GM18517 (cell line): ENCODE results near the gene RPL35.
A peak's percentile ranks its signal among the peaks of the same experiment; 100 is the strongest.
"Not testable (repeated sequence)": the region's sequence is repeated elsewhere in the genome, so short reads cannot be mapped to it uniquely, and the experiment has no call there.

Experiments used
- ATAC-seq: cut with Tn5 transposase; IDR thresholded peaks from one replicate; pipeline ENCODE4 v1.9.1; 2021; ENCODE audit warnings: mild to moderate bottlenecking, moderate library complexity; ENCODE audit not compliant: unreplicated experiment

The RPL35 gene

DNA sequence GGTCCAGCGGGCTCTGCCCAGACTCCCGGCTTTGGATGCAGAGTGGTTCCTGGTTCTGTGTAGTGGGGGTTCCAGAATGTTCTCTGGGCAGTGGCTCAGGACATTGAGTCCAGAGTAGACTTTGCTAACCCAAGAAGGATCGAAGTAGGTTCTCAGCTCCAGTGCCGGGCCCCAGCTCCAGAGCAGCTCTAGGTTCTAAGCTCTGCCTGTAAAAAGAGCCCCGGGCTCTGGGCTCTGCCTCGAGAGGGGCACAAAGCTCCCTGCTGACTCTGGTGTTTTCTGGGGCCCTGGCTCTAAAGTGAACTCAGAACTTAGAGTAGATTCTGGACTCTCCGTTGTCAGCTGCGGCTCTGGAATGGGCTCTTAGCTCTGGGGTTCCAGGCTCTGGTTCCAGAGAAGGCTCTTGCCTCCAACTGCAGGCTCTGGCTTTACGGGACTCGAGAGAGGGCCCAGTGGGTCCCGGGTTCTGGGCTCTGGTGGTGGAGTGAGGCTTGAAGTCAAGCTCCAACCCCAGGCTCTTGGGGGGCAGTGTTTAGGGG, 8.1 kb downstream of the RPL35 start:
- no peak for ATAC-seq

DNA sequence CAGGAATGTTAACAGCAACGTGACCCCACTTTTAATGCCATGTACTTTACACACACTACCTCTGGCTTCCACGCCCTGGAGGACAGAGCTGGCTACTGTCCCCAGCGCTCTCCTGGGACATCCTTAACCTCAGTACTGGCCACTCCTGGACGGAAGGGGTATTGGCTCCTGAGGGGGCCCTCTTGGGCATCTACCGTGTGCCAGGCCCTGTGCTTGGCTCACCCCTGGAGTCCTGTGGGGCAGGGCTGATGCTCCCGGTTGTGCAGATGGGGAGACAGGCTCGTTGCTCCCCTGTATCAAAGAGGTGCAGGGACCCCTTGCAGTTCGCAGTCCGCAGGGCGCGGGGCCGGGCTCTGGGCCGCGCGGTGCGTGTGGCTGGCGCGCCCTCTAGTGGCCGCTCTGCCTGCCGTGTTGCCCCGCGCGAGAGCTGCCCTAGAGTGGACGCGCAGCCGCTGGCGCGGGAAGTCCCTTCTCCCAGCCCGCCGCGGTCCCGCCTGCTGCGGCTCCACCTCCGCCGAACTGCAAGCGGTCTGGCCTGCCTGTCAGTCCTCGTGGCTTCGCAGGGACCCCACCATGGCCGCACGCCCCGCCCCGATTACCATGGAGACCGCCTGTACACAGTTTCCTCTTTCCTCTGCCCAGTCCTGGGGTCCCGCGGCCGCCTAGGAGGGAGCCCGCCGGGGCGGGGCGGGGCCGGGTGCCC, 8.8 kb downstream of the RPL35 start, which contains the start of gene WDR38:
Gene WDR38, plus strand, starts transcription at position 632 of the 703 bp plus-strand sequence. CDS start 72 bp downstream, outside the sequence.
- peak; percentile 61 for ATAC-seq

DNA sequence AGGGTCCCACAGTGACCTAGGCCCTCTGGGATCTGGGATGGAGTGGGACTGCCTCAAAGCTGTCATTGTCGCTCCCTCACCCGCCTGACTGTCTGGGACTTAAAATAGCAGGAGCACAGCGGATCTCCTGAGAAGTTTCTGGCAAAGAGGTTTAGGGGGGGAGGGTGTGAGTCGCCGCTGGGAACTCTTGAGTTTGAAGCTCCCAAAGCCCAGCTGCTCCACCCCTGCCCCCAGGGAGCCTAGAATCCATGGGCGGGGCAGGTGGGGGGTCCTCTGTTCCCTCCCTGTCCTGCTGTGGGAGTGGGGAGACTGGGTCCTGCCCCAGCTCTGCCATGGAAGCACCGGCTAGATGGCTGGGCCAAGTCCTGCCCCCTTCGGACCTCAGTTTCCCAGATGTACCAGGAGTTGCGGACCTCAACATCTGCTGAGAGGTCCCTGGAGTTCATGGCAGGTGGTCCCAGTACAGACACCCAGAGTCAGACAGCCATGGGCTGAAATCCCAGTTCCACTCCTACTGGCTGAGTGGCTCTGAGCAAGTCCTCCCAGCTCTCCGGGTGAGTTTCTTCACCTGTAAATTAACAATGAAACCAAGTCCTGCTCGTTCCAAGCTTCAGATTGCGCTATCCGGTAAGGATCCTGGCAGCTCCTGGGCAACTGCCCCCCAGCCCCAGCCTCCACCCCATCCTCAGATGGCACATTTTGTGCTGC, 9.5 kb downstream of the RPL35 start:
- no peak for ATAC-seq

DNA sequence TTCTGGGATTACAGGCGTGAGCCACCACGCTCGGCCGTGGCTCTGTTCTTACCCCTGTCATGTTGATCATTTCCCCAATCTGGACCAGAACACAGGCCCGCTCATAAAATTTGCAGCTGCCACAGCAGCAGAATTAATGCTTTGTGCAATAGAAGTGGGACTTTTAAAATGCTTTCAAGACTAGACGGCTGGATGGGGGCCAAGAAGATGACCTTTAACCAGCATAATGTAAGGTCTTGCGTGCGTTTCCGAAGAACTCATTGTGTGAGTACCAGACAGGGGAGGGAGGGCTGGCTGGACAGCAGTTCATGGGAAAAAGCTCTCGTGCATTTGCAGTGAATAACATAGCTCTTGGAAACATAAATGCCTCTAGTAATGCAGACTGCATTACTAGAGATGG, 12.0 kb downstream of the RPL35 start:
- no peak for ATAC-seq

- ATAC-seq: no peak
Observed at GRCh38 chr9:124846969-124847368, 14.8 kb downstream of the RPL35 start.

DNA sequence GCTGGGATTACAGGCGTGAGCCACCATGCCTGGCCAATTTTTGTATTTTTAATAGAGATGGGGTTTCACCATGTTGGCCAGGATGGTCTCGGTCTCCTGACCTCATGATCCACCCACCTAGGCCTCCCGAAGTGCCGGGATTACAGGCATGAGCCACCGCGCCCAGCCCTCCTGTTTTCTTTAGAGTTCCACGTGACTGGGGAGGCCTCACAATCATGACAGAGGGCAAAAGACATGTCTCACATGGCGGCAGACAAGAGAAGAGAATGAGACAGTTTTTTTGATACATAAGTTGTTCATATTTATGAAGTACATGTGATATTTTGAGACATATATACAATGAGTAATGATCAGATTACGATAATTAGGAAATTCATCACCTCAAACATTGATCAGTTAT, 15.3 kb downstream of the RPL35 start:
- ATAC-seq: not testable (repeated sequence)

GRCh38 chr9:124844291-124844690, 17.5 kb downstream of the RPL35 start:
- ATAC-seq: no peak

GRCh38 chr9:124843456-124844034, 18.2 kb downstream of the RPL35 start:
- no peak for ATAC-seq

GRCh38 chr9:124841075-124841821, 20.5 kb downstream of the RPL35 start:
- ATAC-seq: no peak

DNA sequence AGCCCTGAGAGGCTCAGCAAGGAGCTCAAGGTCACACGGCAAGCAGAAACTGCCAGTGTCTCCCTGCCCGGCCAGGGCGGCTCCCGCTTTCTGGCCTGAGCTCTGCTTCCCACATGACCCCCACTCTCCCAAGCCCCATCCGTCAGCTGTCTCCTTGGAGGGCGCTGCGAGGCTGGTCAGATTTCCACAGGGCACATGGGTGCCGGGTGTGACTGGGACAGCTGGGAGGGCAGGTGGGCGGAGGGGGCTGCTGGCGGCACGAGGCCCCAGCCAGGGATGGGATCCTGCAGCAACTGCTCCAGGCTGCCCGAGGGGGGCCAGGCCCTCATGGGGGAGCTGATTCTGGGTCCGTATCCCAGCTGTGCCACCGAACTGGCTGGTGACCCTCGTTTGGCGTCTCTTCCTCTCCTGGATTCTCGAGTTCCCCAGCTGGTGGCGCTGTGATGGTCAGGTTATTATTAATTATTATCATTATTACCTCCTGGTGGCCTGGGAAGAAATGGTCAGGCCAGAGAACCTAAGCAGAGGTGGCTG, 21.4 kb downstream of the RPL35 start:
- no peak for ATAC-seq

DNA sequence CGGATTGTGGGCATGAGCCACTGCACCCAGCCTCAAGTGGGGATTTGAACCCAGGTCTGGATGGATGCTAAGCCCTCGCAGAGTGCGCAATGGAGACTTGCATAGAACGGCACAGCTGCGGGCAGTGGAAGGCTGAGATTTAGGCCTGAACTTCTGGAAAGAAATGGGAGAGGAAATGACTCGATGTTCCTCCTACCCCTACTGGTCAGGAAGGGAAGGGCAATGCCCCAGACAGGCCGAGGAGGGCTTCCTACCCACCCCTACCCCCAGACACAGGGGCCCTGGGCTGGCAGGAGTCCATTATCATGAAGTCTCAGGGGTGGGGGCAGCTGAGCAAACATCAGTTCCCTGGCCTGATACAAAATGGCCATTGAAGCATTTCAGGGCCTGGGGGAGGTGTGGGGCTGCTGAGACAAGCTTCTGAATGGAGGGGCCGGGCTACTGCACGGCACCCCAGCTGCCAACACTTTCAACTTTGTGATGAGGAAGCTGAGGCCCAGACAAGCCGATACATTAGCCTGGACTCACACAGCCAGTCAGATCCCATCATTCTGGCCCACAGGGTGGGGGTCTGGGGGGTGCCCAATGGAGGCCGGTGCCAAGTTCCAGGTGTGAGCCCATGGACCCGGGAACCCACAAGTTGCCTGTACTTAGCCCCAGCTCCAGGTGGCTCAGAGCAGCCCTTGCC, 22.0 kb downstream of the RPL35 start:
- no peak for ATAC-seq

DNA sequence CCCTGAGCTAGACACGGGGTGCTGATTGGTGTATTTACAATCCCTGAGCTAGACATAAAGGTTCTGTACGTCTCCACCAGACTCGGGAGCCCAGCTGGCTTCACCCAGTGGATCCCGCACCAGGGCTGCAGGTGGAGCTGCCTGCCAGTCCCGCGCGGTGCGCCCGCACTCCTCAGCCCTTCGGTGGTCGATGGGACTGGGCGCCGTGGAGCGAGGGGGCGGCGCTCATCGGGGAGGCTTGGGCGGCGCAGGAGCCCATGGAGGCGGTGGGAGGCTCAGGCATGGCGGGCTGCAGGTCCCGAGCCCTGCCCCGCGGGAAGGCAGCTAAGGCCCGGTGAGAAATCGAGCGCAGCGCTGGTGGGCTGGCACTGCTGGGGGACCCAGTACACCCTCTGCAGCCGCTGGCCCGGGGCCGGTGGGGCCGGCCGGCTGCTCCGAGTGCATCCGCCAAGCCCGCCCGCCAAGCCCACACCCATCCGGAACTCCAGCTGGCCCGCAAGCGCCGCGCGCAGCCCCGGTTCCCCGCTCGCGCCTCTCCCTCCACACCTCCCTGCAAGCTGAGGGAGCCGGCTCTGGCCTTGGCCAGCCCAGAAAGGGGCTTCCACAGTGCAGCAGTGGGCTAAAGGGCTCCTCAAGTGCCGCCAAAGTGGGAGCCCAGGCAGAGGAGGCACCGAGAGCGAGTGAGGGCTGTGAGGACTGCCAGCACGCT, 23.0 kb downstream of the RPL35 start:
- ATAC-seq: not testable (repeated sequence)

DNA sequence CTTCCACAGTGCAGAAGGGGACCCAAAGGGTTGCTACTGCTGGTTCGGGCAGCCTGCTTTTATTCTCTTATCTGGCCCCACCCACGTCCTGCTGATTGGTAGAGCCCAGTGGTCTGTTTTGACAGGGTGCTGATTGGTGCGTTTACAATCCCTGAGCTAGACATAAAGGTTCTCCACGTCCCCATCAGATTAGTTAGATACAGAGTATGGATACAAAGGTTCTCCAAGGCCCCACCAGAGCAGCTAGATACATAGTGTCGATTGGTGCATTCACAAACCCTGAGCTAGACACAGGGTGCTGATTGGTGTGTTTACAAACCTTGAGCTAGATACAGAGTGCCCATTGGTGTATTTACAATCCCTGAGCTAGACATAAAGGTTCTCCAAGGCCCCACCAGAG, 23.6 kb downstream of the RPL35 start:
- ATAC-seq: not testable (repeated sequence)

DNA sequence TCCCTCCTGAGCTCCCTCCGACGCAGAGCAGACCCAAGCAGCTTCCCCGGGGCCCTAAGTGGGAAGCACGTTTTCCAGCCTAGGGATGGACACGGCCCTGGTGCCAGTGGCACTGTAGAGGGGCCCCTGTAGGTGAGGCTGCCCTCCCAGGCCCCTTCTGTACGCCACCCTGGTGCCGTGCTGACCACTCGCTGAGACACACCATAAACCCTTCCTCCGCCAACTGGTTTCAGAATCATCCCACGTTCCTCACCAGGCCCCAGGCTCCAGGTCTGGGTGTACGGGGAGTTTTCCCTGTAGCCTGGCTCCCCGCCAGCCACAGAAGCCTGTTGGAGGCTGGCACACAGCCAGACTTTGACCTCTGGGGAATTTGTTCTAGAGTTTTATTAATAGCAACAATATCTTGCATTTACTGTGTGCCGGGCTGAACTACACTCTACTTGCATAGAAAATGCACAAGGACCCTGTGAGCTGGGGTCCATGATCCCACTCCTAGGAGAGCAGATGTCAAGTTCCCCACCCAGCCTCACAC, 26.7 kb downstream of the RPL35 start:
- ATAC-seq: no peak

DNA sequence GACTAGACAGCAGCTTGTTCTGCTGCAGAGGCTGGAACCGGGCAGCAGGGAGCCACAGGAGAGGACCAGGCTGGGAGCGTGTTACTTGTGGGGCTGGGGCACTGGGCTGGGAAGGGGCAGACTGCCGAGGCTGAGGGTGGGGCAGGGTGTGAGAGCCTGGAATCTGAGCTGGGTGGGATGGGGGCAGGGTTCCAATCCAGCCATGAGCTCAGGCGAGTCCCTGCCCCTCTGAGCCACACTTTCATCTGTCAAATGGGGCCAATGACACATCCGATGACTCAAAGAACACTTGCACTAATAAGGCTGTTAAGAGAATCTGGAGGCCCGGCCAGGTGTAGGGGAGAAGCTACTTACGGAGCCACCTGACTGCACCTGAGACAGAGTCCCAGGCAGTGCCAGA, 27.2 kb downstream of the RPL35 start:
- no peak for ATAC-seq

GRCh38 chr9:124831642-124832364, 30.0 kb downstream of the RPL35 start:
- no peak for ATAC-seq

- no peak for ATAC-seq
Observed at GRCh38 chr9:124830593-124830992, 31.2 kb downstream of the RPL35 start.

GRCh38 chr9:124829334-124829669, 32.5 kb downstream of the RPL35 start:
- ATAC-seq: no peak
